Upper lobe of left lung (tissue), 4 donors: ENCODE results near the gene GOLPH3L.
"Not testable (repeated sequence)": the region's sequence is repeated elsewhere in the genome, so short reads cannot be mapped to it uniquely, and the experiment has no call there.

Experiments used
- EP300 ChIP-seq, 4 donors: sonication (generic); formaldehyde crosslinking; IDR thresholded peaks; one replicate each; pipeline ENCODE4 v1.5.1; 2017; ENCODE audit warnings: antibody characterized with exemption in 4 of 4, control low read depth in 2 of 4
- POLR2A ChIP-seq, 4 donors: fragments of 450-650 bp; IDR thresholded peaks; one replicate each; pipeline ENCODE4 v1.5.1; 2016 to 2017; ENCODE audit warnings: antibody characterized with exemption in 4 of 4, mild to moderate bottlenecking in 2 of 4
- POLR2AphosphoS5 ChIP-seq, 2 donors: sonication (generic); formaldehyde crosslinking; IDR thresholded peaks; one replicate each; pipeline ENCODE4 v1.5.1; 2017; ENCODE audit warnings: antibody characterized with exemption in 2 of 2
- TF ChIP-seq, protein P1 (sequence below), 6 experiments: fragments of 450-650 bp in 4 of 6; fragments of 200-600 bp in 2 of 6; sonication (generic) in 2 of 6; IDR thresholded peaks; one replicate each; pipeline ENCODE4 v1.5.1; 2016 to 2019; ENCODE audit warnings: antibody characterized with exemption in 6 of 6

- TF ChIP-seq, protein P1, sequence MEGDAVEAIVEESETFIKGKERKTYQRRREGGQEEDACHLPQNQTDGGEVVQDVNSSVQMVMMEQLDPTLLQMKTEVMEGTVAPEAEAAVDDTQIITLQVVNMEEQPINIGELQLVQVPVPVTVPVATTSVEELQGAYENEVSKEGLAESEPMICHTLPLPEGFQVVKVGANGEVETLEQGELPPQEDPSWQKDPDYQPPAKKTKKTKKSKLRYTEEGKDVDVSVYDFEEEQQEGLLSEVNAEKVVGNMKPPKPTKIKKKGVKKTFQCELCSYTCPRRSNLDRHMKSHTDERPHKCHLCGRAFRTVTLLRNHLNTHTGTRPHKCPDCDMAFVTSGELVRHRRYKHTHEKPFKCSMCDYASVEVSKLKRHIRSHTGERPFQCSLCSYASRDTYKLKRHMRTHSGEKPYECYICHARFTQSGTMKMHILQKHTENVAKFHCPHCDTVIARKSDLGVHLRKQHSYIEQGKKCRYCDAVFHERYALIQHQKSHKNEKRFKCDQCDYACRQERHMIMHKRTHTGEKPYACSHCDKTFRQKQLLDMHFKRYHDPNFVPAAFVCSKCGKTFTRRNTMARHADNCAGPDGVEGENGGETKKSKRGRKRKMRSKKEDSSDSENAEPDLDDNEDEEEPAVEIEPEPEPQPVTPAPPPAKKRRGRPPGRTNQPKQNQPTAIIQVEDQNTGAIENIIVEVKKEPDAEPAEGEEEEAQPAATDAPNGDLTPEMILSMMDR (IDR thresholded peaks at IDR 0.05), result not testable (repeated sequence)
- not testable (repeated sequence) for TF ChIP-seq POLR2AphosphoS5, EP300, POLR2A (IDR thresholded peaks at IDR 0.05)
These were observed 12.1 kb upstream of the GOLPH3L start for GRCh38 chr1:150709031-150709430.
